Spleen (tissue), 7 donors: ENCODE data around the gene WDFY1.

Experiments used
- CTCF ChIP-seq, 11 experiments: fragments of 200-600 bp in 7 of 11; fragments of 450-650 bp in 4 of 11; sonication (generic) in 4 of 11; IDR thresholded peaks in 8 of 11; conservative IDR thresholded peaks in 3 of 11; 1 replicate in 7 of 11; 2 replicates in 4 of 11; pipeline versions ENCODE4 v1.4.0 to v1.8.0; 2016 to 2021; ENCODE audit warnings: antibody characterized with exemption in 11 of 11, inconsistent platforms in 4 of 11, mild to moderate bottlenecking in 1 of 11
- POLR2AphosphoS5 ChIP-seq, 3 donors: sonication (generic); formaldehyde crosslinking; IDR thresholded peaks; one replicate each; pipeline ENCODE4 v1.5.1; 2017; ENCODE audit warnings: antibody characterized with exemption in 3 of 3
- donor health status: DM: no; HTN: no; CAD: no; lungs with moderate emphysema.
- donor health status: DM: no; HTN: no; CAD: no.
- donor health status: DM: no; HTN: no; CAD: no.

GRCh38 chr2:223925106-223925505 lies 20.0 kb downstream of the WDFY1 start:
- TF ChIP-seq CTCF (IDR thresholded peaks at IDR 0.05 in 8 of 11, conservative IDR thresholded peaks at IDR 0.05 in 3 of 11) (no peak), POLR2AphosphoS5 (IDR thresholded peaks at IDR 0.05) (no peak)
